ENCODE measurements around the gene TMEM167B.
"Not testable (repeated sequence)": the region's sequence is repeated elsewhere in the genome, so short reads cannot be mapped to it uniquely, and the experiment has no call there.

Gene TMEM167B

GRCh38 chr1:109112652-109113285, 22.2 kb downstream of the TMEM167B start:
- peak; percentile 71 to 80 for DNase-seq (ENCODE audit: low read depth in 2 of 2)

GRCh38 chr1:109113590-109114341, 23.2 kb downstream of the TMEM167B start, which contains the start of gene ELAPOR1:
Gene ELAPOR1 (plus strand): TSS chr1:109114115. CDS start chr1:109114184, 69 bp downstream.
- peak; percentile 79 to 93 for DNase-seq (ENCODE audit: low read depth in 2 of 2)

- DNase-seq (ENCODE audit: low read depth in 2 of 2): no peak
Observed at GRCh38 chr1:109114342-109114674, 23.7 kb downstream of the TMEM167B start.

GRCh38 chr1:109115685-109116084, 25.1 kb downstream of the TMEM167B start:
- no peak for DNase-seq (ENCODE audit: low read depth in 2 of 2)

GRCh38 chr1:109116286-109116685, 25.7 kb downstream of the TMEM167B start:
- DNase-seq (ENCODE audit: low read depth in 2 of 2): no peak

- no peak for DNase-seq (ENCODE audit: low read depth in 2 of 2)
Observed at GRCh38 chr1:109118089-109118488, 27.5 kb downstream of the TMEM167B start.

- DNase-seq (ENCODE audit: low read depth in 2 of 2): no peak
Observed at GRCh38 chr1:109120356-109120755, 29.8 kb downstream of the TMEM167B start.

- no peak for DNase-seq (ENCODE audit: low read depth in 2 of 2)
Observed at GRCh38 chr1:109131059-109131458, 40.5 kb downstream of the TMEM167B start.

- DNase-seq (ENCODE audit: low read depth in 2 of 2): no peak
Observed at GRCh38 chr1:109131800-109132199, 41.2 kb downstream of the TMEM167B start.

GRCh38 chr1:109133002-109133706, 42.6 kb downstream of the TMEM167B start:
- no peak for DNase-seq (ENCODE audit: low read depth in 2 of 2)

- DNase-seq (ENCODE audit: low read depth in 2 of 2): no peak
Observed at GRCh38 chr1:109133815-109134214, 43.3 kb downstream of the TMEM167B start.

- DNase-seq (ENCODE audit: low read depth in 2 of 2): no peak
Observed at GRCh38 chr1:109134423-109134822, 43.9 kb downstream of the TMEM167B start.

GRCh38 chr1:109135940-109136339, 45.4 kb downstream of the TMEM167B start:
- no peak for DNase-seq (ENCODE audit: low read depth in 2 of 2)

GRCh38 chr1:109136766-109137165, 46.2 kb downstream of the TMEM167B start:
- no peak for DNase-seq (ENCODE audit: low read depth in 2 of 2)

- DNase-seq (ENCODE audit: low read depth in 2 of 2): no peak
Observed at GRCh38 chr1:109137958-109138357, 47.4 kb downstream of the TMEM167B start.

- DNase-seq (ENCODE audit: low read depth in 2 of 2): no peak
Observed at GRCh38 chr1:109138358-109138757, 47.8 kb downstream of the TMEM167B start.

- DNase-seq (ENCODE audit: low read depth in 2 of 2): no peak
Observed at GRCh38 chr1:109140392-109140791, 49.8 kb downstream of the TMEM167B start.

- DNase-seq (ENCODE audit: low read depth in 2 of 2): no peak
Observed at GRCh38 chr1:109142260-109142659, 51.7 kb downstream of the TMEM167B start.

- not testable (repeated sequence) for DNase-seq (ENCODE audit: low read depth in 2 of 2)
Observed at GRCh38 chr1:109142725-109143124, 52.2 kb downstream of the TMEM167B start.
